Ishikawa (cell line): Measurements from ENCODE around the gene TEX47.

ENCODE experiments used
- CEBPB ChIP-seq: IDR thresholded peaks from 2 replicates; pipeline ENCODE4 v1.6.1; 2012
- CREB1 ChIP-seq: IDR thresholded peaks from 2 replicates; pipeline ENCODE4 v1.6.1; 2012; ENCODE audit warnings: low read depth
- EGR1 ChIP-seq: IDR thresholded peaks from 2 replicates; pipeline ENCODE4 v1.6.1; 2012
- EP300 ChIP-seq: IDR thresholded peaks from 2 replicates; pipeline ENCODE4 v1.6.1; 2012; ENCODE audit warnings: borderline replicate concordance
- FOXM1 ChIP-seq: IDR thresholded peaks from 2 replicates; pipeline ENCODE4 v1.6.1; 2012; ENCODE audit warnings: low read depth, borderline replicate concordance
- NFIC ChIP-seq: IDR thresholded peaks from 2 replicates; pipeline ENCODE4 v1.6.1; 2012
- RAD21 ChIP-seq: IDR thresholded peaks from 2 replicates; pipeline ENCODE4 v1.6.1; 2012; ENCODE audit warnings: low read depth
- TAF1 ChIP-seq: IDR thresholded peaks from 2 replicates; pipeline ENCODE4 v1.6.1; 2012; ENCODE audit warnings: low read depth, mild to moderate bottlenecking
- TCF12 ChIP-seq: IDR thresholded peaks from 2 replicates; pipeline ENCODE4 v1.6.1; 2012; ENCODE audit warnings: low read depth
- TEAD4 ChIP-seq: IDR thresholded peaks from 2 replicates; pipeline ENCODE4 v1.6.1; 2012
- YY1 ChIP-seq: IDR thresholded peaks from 2 replicates; pipeline ENCODE4 v1.6.1; 2012; ENCODE audit warnings: low read depth
- ZBTB7A ChIP-seq: IDR thresholded peaks from 2 replicates; pipeline ENCODE4 v1.6.1; 2012; ENCODE audit warnings: low read depth
- TF ChIP-seq, protein P1 (sequence below): IDR thresholded peaks from 2 replicates; pipeline ENCODE4 v1.6.1; 2012
- TF ChIP-seq, protein P2 (sequence below): IDR thresholded peaks from 2 replicates; pipeline ENCODE4 v1.6.1; 2012

TEX47 gene

DNA sequence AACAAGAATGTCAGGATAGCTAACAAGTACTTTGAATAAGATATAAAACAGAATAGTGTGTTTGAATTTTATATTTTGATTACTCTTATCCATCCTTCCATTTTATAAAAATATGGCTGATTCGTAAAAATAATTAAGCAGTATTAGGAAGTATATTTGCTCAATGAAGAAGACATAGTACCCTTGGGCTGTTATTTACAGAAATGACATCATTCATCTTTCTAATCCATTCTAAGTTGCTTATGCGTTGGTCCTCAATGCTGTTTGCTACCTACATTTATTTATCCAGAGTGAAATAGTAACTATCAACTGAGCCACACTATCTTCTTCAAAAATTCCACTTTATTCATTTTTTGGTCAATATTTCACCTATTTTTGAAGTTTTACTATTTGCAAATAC lies 38.2 kb downstream of the TEX47 start:
- TF ChIP-seq ZBTB7A (no peak), TCF12 (no peak), TEAD4 (no peak), RAD21 (no peak), EP300 (no peak), TAF1 (no peak), YY1 (no peak), CREB1 (no peak)
- TF ChIP-seq, protein P1, sequence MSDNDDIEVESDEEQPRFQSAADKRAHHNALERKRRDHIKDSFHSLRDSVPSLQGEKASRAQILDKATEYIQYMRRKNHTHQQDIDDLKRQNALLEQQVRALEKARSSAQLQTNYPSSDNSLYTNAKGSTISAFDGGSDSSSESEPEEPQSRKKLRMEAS: no peak
- TF ChIP-seq, protein P2, sequence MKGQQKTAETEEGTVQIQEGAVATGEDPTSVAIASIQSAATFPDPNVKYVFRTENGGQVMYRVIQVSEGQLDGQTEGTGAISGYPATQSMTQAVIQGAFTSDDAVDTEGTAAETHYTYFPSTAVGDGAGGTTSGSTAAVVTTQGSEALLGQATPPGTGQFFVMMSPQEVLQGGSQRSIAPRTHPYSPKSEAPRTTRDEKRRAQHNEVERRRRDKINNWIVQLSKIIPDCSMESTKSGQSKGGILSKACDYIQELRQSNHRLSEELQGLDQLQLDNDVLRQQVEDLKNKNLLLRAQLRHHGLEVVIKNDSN: no peak

DNA sequence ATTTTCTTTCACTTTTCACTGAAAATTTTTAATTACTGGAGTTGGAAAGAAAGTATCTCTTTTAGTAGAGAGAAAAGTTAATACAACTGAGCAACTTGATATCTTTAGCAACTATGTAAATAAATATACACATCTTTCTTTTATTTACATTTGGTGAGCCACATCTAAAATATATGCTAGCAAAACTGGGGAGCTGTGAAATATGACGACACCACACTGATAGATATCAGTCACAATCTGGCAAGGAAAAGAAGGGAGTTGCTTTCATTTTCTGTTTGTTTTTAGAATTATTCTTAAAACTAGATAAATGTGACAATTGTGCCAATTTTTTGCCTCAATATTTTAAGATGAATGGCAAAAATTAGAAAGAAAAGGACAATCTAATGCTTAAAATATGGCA lies 38.7 kb downstream of the TEX47 start:
- TF ChIP-seq, protein P1: no peak
- TF ChIP-seq CEBPB: no peak
- no peak for TF ChIP-seq EP300
- no peak for TF ChIP-seq TEAD4
- TF ChIP-seq YY1: no peak
- TF ChIP-seq FOXM1: no peak
- TF ChIP-seq CREB1: no peak
- TF ChIP-seq EGR1: no peak
- no peak for TF ChIP-seq TAF1
- TF ChIP-seq TCF12: no peak
- no peak for TF ChIP-seq RAD21
- TF ChIP-seq NFIC: no peak

DNA sequence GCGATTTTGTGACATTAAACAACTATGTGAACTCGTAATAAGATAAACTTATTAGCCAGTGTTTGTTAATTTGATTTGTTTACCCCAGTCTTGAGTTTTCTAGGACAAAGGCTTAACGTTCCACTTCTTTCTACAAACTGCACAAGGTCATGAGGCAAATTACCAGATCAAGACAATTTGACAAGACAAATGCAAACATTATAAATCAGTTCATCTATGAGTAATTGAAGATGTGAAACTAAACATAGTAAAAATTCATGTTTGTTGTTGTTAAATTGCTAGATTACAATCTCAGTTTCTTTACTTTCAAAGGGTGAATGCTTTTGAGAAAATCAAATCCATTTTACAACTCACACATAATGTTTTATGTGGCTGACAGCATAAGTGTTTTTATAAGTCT lies 49.4 kb downstream of the TEX47 start:
- TF ChIP-seq ZBTB7A (no peak), FOXM1 (no peak), TCF12 (no peak), NFIC (no peak)
- TF ChIP-seq, protein P2: no peak
- TF ChIP-seq, protein P1: no peak
